Measurements from ENCODE around the gene TBC1D19. TPM values are rescaled to one million over a fixed set of nuclear protein-coding genes. Genes with fewer than 3 reads are reported as not detected.

Gene TBC1D19
- total RNA-seq, 6 experiments from 2014 or later = 8.5 to 14.4 (median 12.1) TPM

GRCh38 chr4:26732356-26732755 is 148.5 kb downstream of the TBC1D19 start:
- no peaks in the 10 kb centered on the region for H3K9me3 Mint-ChIP-seq
- TF ChIP-seq, protein P1, sequence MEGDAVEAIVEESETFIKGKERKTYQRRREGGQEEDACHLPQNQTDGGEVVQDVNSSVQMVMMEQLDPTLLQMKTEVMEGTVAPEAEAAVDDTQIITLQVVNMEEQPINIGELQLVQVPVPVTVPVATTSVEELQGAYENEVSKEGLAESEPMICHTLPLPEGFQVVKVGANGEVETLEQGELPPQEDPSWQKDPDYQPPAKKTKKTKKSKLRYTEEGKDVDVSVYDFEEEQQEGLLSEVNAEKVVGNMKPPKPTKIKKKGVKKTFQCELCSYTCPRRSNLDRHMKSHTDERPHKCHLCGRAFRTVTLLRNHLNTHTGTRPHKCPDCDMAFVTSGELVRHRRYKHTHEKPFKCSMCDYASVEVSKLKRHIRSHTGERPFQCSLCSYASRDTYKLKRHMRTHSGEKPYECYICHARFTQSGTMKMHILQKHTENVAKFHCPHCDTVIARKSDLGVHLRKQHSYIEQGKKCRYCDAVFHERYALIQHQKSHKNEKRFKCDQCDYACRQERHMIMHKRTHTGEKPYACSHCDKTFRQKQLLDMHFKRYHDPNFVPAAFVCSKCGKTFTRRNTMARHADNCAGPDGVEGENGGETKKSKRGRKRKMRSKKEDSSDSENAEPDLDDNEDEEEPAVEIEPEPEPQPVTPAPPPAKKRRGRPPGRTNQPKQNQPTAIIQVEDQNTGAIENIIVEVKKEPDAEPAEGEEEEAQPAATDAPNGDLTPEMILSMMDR (IDR thresholded peaks at IDR 0.05) = no peak
- H3K27me3 Mint-ChIP-seq (ENCODE audit: insufficient read depth) = no peaks in the 10 kb centered on the region
- no peak overlapping the region for H3K4me3 Mint-ChIP-seq
- H3K4me1 Mint-ChIP-seq (ENCODE audit: low read depth) = peaks cover 21% of the 10 kb centered on the region
- H3K36me3 Mint-ChIP-seq (ENCODE audit: low read depth) = peaks cover 4% of the 10 kb centered on the region; the same call in 1 of the 2 replicates
- no peak for DNase-seq
- H3K27ac Mint-ChIP-seq = no peak overlapping the region

GRCh38 chr4:26736621-26737020 is 152.7 kb downstream of the TBC1D19 start:
- TF ChIP-seq, protein P1 (IDR thresholded peaks at IDR 0.05) = no peak
- Mint-ChIP-seq H3K27me3 (ENCODE audit: insufficient read depth) (no peaks in the 10 kb centered on the region), H3K9me3 (no peaks in the 10 kb centered on the region), H3K36me3 (ENCODE audit: low read depth) (no peaks in the 10 kb centered on the region; the same call in 1 of the 2 replicates), H3K4me1 (ENCODE audit: low read depth) (peaks cover 13% of the 10 kb centered on the region), H3K27ac (no peak overlapping the region; the same call in 1 of the 2 replicates), H3K4me3 (no peak overlapping the region)
- DNase-seq = peak; percentile 24

- TF ChIP-seq, protein P1 (IDR thresholded peaks at IDR 0.05) = no peak
- Mint-ChIP-seq H3K36me3 (ENCODE audit: low read depth) (no peaks in the 10 kb centered on the region), H3K4me3 (no peak overlapping the region), H3K4me1 (ENCODE audit: low read depth) (peaks cover 11% of the 10 kb centered on the region), H3K27ac (no peak overlapping the region), H3K27me3 (ENCODE audit: insufficient read depth) (no peaks in the 10 kb centered on the region), H3K9me3 (no peaks in the 10 kb centered on the region)
- DNase-seq = no peak
These were observed 153.5 kb downstream of the TBC1D19 start for GRCh38 chr4:26737385-26737784.

GRCh38 chr4:26741491-26741871 is 157.6 kb downstream of the TBC1D19 start:
- no peak for DNase-seq
- Mint-ChIP-seq H3K4me1 (ENCODE audit: low read depth) (peaks cover 11% of the 10 kb centered on the region), H3K4me3 (no peak overlapping the region), H3K27ac (no peak overlapping the region), H3K27me3 (ENCODE audit: insufficient read depth) (no peaks in the 10 kb centered on the region), H3K9me3 (no peaks in the 10 kb centered on the region), H3K36me3 (ENCODE audit: low read depth) (peaks cover 5% of the 10 kb centered on the region; the same call in 1 of the 2 replicates)
- TF ChIP-seq, protein P1 (IDR thresholded peaks at IDR 0.05) = no peak

DNA sequence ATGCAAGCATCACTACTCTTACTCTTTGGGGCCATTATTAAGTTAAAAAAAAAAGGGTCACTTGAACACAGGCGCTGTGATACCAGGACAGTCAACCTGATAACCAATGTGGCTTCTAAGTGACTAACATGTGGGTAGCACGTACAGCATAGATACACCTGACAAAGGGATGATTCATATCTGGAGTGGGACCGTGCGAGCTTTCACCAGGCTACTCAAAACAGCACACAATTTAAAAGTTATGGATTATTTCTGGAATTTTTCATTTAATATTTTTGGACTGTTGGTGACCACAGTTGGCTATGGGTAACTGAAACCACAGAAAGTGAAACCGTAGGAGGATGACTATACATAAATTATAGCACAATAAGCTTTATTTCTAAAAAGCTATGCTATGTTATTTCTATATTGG is 162.9 kb downstream of the TBC1D19 start:
- Mint-ChIP-seq H3K27me3 (ENCODE audit: insufficient read depth) (no peaks in the 10 kb centered on the region), H3K4me1 (ENCODE audit: low read depth) (no peaks in the 10 kb centered on the region), H3K27ac (no peak overlapping the region), H3K36me3 (ENCODE audit: low read depth) (peaks cover 11% of the 10 kb centered on the region), H3K4me3 (no peak overlapping the region), H3K9me3 (no peaks in the 10 kb centered on the region)
- TF ChIP-seq, protein P1 (IDR thresholded peaks at IDR 0.05) = no peak
- DNase-seq = no peak

- no peaks in the 10 kb centered on the region for H3K27me3 Mint-ChIP-seq (ENCODE audit: insufficient read depth)
- H3K4me3 Mint-ChIP-seq = no peak overlapping the region
- TF ChIP-seq, protein P1 (IDR thresholded peaks at IDR 0.05) = no peak
- no peaks in the 10 kb centered on the region for H3K4me1 Mint-ChIP-seq (ENCODE audit: low read depth)
- peaks cover 6% of the 10 kb centered on the region for H3K36me3 Mint-ChIP-seq (ENCODE audit: low read depth)
- no peak overlapping the region for H3K27ac Mint-ChIP-seq
- no peaks in the 10 kb centered on the region for H3K9me3 Mint-ChIP-seq
- no peak for DNase-seq
These were observed 164.9 kb downstream of the TBC1D19 start for GRCh38 chr4:26748811-26749210.
